Measurements from ENCODE around the gene KRT82.

DNA sequence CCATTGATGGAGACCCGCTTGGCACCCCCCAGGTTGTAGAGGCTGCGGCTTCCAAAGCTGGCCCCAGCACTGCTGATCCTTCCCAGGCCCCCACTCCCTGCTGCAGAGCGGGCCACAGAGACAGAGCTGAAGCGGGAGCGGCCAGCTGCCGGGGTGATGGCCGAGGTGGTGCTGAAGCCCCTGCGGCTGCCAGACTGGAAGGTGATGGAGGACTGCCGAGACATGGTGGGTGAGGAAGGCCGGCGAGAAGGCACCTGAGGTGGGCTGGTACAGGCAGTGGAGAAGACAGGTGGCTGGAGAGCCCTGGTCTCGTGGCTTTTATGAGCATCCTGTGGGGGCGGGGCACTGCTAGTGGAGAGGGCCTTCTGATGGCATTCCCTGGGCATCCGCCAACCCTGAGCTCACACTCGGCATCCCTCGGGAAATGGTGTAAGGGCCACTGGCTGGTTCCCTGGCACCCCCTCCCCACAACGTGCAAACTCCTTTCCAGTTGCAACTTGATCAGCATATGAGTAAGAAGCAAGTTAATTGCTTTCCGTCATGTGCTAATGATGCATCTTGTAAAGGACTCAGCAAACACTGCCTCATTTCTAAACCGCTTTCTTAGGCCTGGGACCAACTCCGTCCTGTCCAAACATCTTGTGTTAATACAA lies 28.1 kb upstream of the KRT82 start, which contains the start of gene KRT75:
- TF ChIP-seq, protein P1, sequence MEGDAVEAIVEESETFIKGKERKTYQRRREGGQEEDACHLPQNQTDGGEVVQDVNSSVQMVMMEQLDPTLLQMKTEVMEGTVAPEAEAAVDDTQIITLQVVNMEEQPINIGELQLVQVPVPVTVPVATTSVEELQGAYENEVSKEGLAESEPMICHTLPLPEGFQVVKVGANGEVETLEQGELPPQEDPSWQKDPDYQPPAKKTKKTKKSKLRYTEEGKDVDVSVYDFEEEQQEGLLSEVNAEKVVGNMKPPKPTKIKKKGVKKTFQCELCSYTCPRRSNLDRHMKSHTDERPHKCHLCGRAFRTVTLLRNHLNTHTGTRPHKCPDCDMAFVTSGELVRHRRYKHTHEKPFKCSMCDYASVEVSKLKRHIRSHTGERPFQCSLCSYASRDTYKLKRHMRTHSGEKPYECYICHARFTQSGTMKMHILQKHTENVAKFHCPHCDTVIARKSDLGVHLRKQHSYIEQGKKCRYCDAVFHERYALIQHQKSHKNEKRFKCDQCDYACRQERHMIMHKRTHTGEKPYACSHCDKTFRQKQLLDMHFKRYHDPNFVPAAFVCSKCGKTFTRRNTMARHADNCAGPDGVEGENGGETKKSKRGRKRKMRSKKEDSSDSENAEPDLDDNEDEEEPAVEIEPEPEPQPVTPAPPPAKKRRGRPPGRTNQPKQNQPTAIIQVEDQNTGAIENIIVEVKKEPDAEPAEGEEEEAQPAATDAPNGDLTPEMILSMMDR (IDR thresholded peaks at IDR 0.05): no peak
- TF ChIP-seq POLR2A (IDR thresholded peaks at IDR 0.05): no peak

Data from testis (tissue), 2 donors.